Vagina (tissue), 2 donors: ENCODE measurements around the gene SHANK3.

Experiments
- POLR2A ChIP-seq, 2 donors: fragments of 450-650 bp; IDR thresholded peaks; one replicate each; pipeline ENCODE4 v1.6.1; 2017; ENCODE audit warnings: antibody characterized with exemption in 2 of 2, mild to moderate bottlenecking in 2 of 2, moderate library complexity in 2 of 2
- TF ChIP-seq, protein P1 (sequence below), 3 experiments: fragments of 450-650 bp in 2 of 3; fragments of 200-600 bp in 1 of 3; sonication (generic) in 1 of 3; IDR thresholded peaks; one replicate each; pipeline ENCODE4 v1.5.1; 2017 to 2019; ENCODE audit warnings: antibody characterized with exemption in 3 of 3, mild to moderate bottlenecking in 2 of 3, moderate library complexity in 2 of 3

GRCh38 chr22:50705851-50706351 lies 33.3 kb downstream of the SHANK3 start:
- TF ChIP-seq POLR2A (IDR thresholded peaks at IDR 0.05) = no peak
- TF ChIP-seq, protein P1, sequence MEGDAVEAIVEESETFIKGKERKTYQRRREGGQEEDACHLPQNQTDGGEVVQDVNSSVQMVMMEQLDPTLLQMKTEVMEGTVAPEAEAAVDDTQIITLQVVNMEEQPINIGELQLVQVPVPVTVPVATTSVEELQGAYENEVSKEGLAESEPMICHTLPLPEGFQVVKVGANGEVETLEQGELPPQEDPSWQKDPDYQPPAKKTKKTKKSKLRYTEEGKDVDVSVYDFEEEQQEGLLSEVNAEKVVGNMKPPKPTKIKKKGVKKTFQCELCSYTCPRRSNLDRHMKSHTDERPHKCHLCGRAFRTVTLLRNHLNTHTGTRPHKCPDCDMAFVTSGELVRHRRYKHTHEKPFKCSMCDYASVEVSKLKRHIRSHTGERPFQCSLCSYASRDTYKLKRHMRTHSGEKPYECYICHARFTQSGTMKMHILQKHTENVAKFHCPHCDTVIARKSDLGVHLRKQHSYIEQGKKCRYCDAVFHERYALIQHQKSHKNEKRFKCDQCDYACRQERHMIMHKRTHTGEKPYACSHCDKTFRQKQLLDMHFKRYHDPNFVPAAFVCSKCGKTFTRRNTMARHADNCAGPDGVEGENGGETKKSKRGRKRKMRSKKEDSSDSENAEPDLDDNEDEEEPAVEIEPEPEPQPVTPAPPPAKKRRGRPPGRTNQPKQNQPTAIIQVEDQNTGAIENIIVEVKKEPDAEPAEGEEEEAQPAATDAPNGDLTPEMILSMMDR (IDR thresholded peaks at IDR 0.05) = no peak
